Sigmoid colon (tissue), 7 donors: ENCODE data around the gene UBE2Q2. TPM values are rescaled to one million over a fixed set of nuclear protein-coding genes. Genes with fewer than 3 reads are reported as not detected.

ENCODE experiments used
- DNase-seq: peaks from one replicate; pipeline ENCODE4 v3.0.0-alpha.2; 2019
- H3K27ac ChIP-seq, 4 donors: fragments of 200-600 bp; sonication (generic); one replicate each; pipeline ENCODE4 v1.5.1; 2016 to 2019; ENCODE audit warnings: mild to moderate bottlenecking in 1 of 4
- H3K27me3 ChIP-seq, 3 donors: fragments of 200-600 bp; sonication (generic); one replicate each; pipeline ENCODE4 v1.5.1; 2019; ENCODE audit warnings: mild to moderate bottlenecking in 1 of 3
- H3K36me3 ChIP-seq, 4 donors: fragments of 200-600 bp; sonication (generic); one replicate each; pipeline ENCODE4 v1.5.1; 2016 to 2019
- H3K4me1 ChIP-seq, 4 donors: fragments of 200-600 bp; sonication (generic); one replicate each; pipeline ENCODE4 v1.5.1; 2017 to 2019
- H3K4me3 ChIP-seq, 4 donors: fragments of 200-600 bp; sonication (generic); one replicate each; pipeline ENCODE4 v1.5.1; 2017 to 2019; ENCODE audit warnings: mild to moderate bottlenecking in 2 of 4, moderate library complexity in 1 of 4
- H3K9me3 ChIP-seq, 4 donors: fragments of 200-600 bp in 3 of 4; sonication (generic) in 3 of 4; one replicate each; pipeline versions ENCODE4 v1.5.1 to v1.6.1; 2013 to 2019
- EP300 ChIP-seq, 4 donors: sonication (generic); formaldehyde crosslinking; IDR thresholded peaks; one replicate each; pipeline ENCODE4 v1.6.1; 2017; ENCODE audit warnings: antibody characterized with exemption in 4 of 4
- POLR2A ChIP-seq, 2 donors: fragments of 450-650 bp; IDR thresholded peaks; one replicate each; pipeline ENCODE4 v1.6.1; 2016; ENCODE audit warnings: antibody characterized with exemption in 2 of 2, mild to moderate bottlenecking in 2 of 2, moderate library complexity in 2 of 2
- POLR2AphosphoS5 ChIP-seq, 4 donors: sonication (generic); formaldehyde crosslinking; IDR thresholded peaks; one replicate each; pipeline ENCODE4 v1.6.1; 2017; ENCODE audit warnings: antibody characterized with exemption in 4 of 4
- WGBS, 2 donors: extraction: QIAGEN DNeasy Blood & Tissue Kit; methylation state at CpG; one replicate each; pipeline ENCODE4 v1.1.7; 2013; 5-methylcytosine and 5-hydroxymethylcytosine counted together
- intact Hi-C: fragments of 100-400 bp; cut with DNase I; formaldehyde crosslinking; loops from one replicate; pipeline ENCODE4 v1.15.1; 2023
- polyA plus RNA-seq, 3 donors: library from polyadenylated mRNA; stranded (reverse); fragments of 200-250 nt; gene quantifications; one replicate each; pipeline ENCODE4 v1.2.3, GENCODE V29; 2013
- total RNA-seq, 4 donors: library from RNA; depleted of rRNA; stranded (reverse); fragments of >200 nt; gene quantifications; one replicate each; pipeline ENCODE4 v1.1.0, GENCODE V29; 2016
- TF ChIP-seq, protein P1 (sequence below), 4 experiments: fragments of 450-650 bp in 3 of 4; fragments of 200-600 bp in 1 of 4; IDR thresholded peaks; one replicate each; pipeline ENCODE4 v1.5.1; 2016 to 2019; ENCODE audit warnings: antibody characterized with exemption in 4 of 4, mild to moderate bottlenecking in 3 of 4, moderate library complexity in 2 of 4
- donor health status: healthy with polysubstance abuse.
- donor health status: Bipolar disorder and iron deficiency.
- donor health status: healthy.

UBE2Q2 gene
- total and polyA plus RNA-seq, 7 donors = 16.9 to 101 (median 69.5) TPM

DNA sequence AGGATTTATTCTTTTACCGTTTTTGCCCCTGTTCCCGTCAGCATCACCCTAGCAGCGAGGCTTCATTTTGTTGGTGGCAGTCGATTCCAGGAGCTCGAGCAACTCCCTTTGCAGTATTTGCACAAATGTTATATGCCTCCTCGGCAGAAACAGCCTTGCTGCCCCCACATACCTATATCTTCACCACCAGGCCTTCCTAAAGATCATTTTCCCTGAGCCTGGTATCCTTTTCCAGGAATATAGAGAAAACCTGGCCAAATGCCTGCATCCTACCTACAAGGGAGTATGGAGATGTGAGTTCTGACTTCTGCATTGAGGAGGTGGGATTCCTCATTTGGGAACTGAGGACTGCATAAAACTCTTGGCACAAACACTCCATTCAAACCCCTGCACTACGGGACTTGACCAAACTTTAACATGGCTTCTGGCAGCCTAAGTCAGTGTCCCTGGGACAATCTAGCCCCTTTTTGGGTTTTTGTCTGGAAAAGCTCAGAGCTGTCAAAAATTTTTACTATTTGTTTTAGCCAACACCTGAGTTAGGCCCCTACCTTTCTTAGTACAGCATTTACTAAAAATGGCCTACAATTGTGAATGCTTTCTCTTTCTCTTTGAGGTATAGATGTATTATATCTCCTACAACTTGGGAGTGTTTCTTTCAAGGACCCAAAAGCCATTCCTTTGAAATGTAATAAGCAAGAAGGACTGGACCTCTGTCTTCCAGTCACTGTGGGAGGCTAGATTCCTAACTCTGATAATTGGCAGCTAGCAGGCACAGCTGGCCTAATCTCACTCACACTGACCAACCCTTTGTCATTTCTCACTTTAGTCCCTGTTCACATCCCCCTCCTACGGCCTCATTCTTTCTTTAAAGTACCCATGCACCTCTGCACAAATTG, 12.1 kb upstream of the UBE2Q2 start:
- Histone ChIP-seq H3K4me1 (no peaks in the 10 kb centered on the region), H3K27ac (no peak overlapping the region), H3K9me3 (no peaks in the 10 kb centered on the region), H3K4me3 (no peak overlapping the region), H3K27me3 (peaks cover 0 to 7% (median 0%) of the 10 kb centered on the region in 3 donors), H3K36me3 (no peaks in the 10 kb centered on the region)
- TF ChIP-seq, protein P1, sequence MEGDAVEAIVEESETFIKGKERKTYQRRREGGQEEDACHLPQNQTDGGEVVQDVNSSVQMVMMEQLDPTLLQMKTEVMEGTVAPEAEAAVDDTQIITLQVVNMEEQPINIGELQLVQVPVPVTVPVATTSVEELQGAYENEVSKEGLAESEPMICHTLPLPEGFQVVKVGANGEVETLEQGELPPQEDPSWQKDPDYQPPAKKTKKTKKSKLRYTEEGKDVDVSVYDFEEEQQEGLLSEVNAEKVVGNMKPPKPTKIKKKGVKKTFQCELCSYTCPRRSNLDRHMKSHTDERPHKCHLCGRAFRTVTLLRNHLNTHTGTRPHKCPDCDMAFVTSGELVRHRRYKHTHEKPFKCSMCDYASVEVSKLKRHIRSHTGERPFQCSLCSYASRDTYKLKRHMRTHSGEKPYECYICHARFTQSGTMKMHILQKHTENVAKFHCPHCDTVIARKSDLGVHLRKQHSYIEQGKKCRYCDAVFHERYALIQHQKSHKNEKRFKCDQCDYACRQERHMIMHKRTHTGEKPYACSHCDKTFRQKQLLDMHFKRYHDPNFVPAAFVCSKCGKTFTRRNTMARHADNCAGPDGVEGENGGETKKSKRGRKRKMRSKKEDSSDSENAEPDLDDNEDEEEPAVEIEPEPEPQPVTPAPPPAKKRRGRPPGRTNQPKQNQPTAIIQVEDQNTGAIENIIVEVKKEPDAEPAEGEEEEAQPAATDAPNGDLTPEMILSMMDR (IDR thresholded peaks at IDR 0.05) = no peak
- TF ChIP-seq POLR2AphosphoS5 (IDR thresholded peaks at IDR 0.05) (no peak), POLR2A (IDR thresholded peaks at IDR 0.05) (no peak), EP300 (IDR thresholded peaks at IDR 0.05) (no peak)
- 83 to 89% methylated on average over 8 of the region's 8 CpGs for whole genome bisulfite sequencing, 2 donors
- no peak for DNase-seq
- intact Hi-C loops = no loop called here

DNA sequence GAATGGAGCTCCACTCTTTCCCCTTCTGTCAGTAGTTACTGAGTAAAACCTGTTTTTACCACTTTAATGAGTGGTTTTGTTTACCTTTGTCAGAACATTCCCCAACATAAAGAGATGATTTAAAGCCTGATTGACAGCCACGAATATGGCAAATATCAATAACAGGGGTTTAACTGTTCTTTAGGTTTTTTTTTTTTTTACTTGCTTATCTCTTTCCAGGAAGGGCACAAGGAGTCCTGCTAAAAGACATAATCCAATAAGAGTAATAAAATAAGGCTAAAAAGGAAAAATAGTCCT, 11.5 kb upstream of the UBE2Q2 start:
- Histone ChIP-seq H3K27ac (no peak overlapping the region), H3K36me3 (no peaks in the 10 kb centered on the region), H3K4me1 (no peaks in the 10 kb centered on the region), H3K27me3 (peaks cover 0 to 7% (median 0%) of the 10 kb centered on the region in 3 donors), H3K9me3 (no peaks in the 10 kb centered on the region), H3K4me3 (no peak overlapping the region)
- DNase-seq = no peak
- intact Hi-C loops = no loop called here
- TF ChIP-seq POLR2AphosphoS5 (IDR thresholded peaks at IDR 0.05) (no peak), EP300 (IDR thresholded peaks at IDR 0.05) (no peak)
- TF ChIP-seq, protein P1 (IDR thresholded peaks at IDR 0.05) = no peak
- 12 to 63% methylated on average over 1 of the region's 1 CpG for WGBS, 2 donors

DNA sequence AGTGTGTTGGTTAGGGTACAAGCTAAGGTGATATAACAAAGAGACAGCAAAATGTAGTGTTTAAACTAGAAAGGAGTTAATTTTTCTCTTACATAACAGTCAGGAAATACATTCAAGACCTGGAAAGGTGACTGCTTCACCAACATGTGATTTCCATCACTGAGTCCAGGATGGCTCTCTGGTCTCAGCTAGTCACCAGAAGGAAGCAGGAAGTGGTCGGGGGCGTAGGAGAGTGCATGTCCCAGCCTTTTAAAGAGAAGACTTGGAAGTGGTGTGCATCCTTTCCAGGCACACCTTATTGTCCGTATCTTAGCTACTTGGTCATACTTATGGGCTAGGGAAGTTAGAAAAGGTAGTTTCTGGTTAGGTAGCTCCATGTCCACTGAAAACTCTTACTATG, 11.1 kb upstream of the UBE2Q2 start:
- H3K9me3 ChIP-seq = no peaks in the 10 kb centered on the region
- H3K4me3 ChIP-seq = no peak overlapping the region
- intact Hi-C loops = no loop called here
- TF ChIP-seq EP300 (IDR thresholded peaks at IDR 0.05) = no peak
- no peak for TF ChIP-seq POLR2A (IDR thresholded peaks at IDR 0.05)
- TF ChIP-seq, protein P1 (IDR thresholded peaks at IDR 0.05) = no peak
- no peak for TF ChIP-seq POLR2AphosphoS5 (IDR thresholded peaks at IDR 0.05)
- H3K4me1 ChIP-seq = no peaks in the 10 kb centered on the region
- H3K36me3 ChIP-seq = no peaks in the 10 kb centered on the region
- no peak overlapping the region for H3K27ac ChIP-seq
- DNase-seq = no peak
- peaks cover 0 to 6% (median 0%) of the 10 kb centered on the region in 3 donors for H3K27me3 ChIP-seq
- 75 to 80% methylated on average over 3 of the region's 3 CpGs for WGBS, 2 donors

DNA sequence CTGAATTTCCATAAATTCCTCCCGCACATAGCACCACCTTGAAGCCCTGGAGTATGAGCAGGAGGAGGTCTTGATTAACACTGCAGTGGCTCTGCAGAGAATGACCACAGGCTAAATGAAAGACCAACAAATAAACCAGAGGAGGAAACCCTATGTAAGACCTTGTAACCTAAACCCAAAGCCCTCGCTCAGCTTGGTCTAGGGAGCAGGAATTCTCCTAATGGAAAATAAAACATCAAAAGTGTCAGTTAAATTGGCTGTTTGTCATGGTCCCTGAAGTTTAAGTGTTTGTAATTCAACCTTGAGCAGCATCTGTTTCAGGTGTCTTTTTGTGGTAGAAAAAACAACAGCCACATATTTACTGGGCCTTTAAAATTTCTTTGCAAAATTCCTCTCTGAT, 9.2 kb upstream of the UBE2Q2 start:
- no peaks in the 10 kb centered on the region for H3K36me3 ChIP-seq
- H3K27ac ChIP-seq = no peak overlapping the region
- no peaks in the 10 kb centered on the region for H3K9me3 ChIP-seq
- no peak for DNase-seq
- intact Hi-C loops = no loop called here
- H3K27me3 ChIP-seq = no peaks in the 10 kb centered on the region
- TF ChIP-seq POLR2A (IDR thresholded peaks at IDR 0.05) (no peak), EP300 (IDR thresholded peaks at IDR 0.05) (no peak), POLR2AphosphoS5 (IDR thresholded peaks at IDR 0.05) (no peak)
- TF ChIP-seq, protein P1 (IDR thresholded peaks at IDR 0.05) = no peak
- no peak overlapping the region for H3K4me3 ChIP-seq
- 96 to 98% methylated on average over 2 of the region's 2 CpGs for WGBS, 2 donors
- H3K4me1 ChIP-seq = no peaks in the 10 kb centered on the region
